Measurements from ENCODE around the gene ARHGEF40. TPM values are rescaled to one million over a fixed set of nuclear protein-coding genes. Genes with fewer than 3 reads are reported as not detected.
A peak's percentile ranks its signal among the peaks of the same experiment; 100 is the strongest.

Gene ARHGEF40
- total RNA-seq: 42.0 and 64.4 TPM in 2 replicates

GRCh38 chr14:21070083-21070609, at the start of gene ARHGEF40:
Gene ARHGEF40, plus strand, starts transcription at chr14:21070304. Its CDS starts 93 bp downstream, at chr14:21070397.
- no peak for DNase-seq (ENCODE audit: low read depth)

GRCh38 chr14:21020977-21021545, 49.0 kb upstream of the ARHGEF40 start:
- DNase-seq (ENCODE audit: low read depth): peak; percentile 13

- DNase-seq (ENCODE audit: low read depth): no peak
These were observed 47.4 kb upstream of the ARHGEF40 start for GRCh38 chr14:21022686-21023085.

- no peak for DNase-seq (ENCODE audit: low read depth)
These were observed 46.9 kb upstream of the ARHGEF40 start for GRCh38 chr14:21023174-21023573.

GRCh38 chr14:21023817-21024584, 46.1 kb upstream of the ARHGEF40 start:
- no peak for DNase-seq (ENCODE audit: low read depth)

GRCh38 chr14:21024585-21025370, 45.3 kb upstream of the ARHGEF40 start, which contains the start of gene NDRG2:
Gene NDRG2, minus strand, starts transcription at chr14:21025061. Its CDS starts 1,746 bp downstream, at chr14:21023315.
- DNase-seq (ENCODE audit: low read depth): no peak

- no peak for DNase-seq (ENCODE audit: low read depth)
These were observed 44.5 kb upstream of the ARHGEF40 start for GRCh38 chr14:21025371-21026273.

- DNase-seq (ENCODE audit: low read depth): no peak
These were observed 43.7 kb upstream of the ARHGEF40 start for GRCh38 chr14:21026274-21026987.

- DNase-seq (ENCODE audit: low read depth): no peak
These were observed 43.2 kb upstream of the ARHGEF40 start for GRCh38 chr14:21026988-21027315.

- DNase-seq (ENCODE audit: low read depth): no peak
These were observed 40.2 kb upstream of the ARHGEF40 start, which contains the start of gene TPPP2 for GRCh38 chr14:21029917-21030316. Gene TPPP2, plus strand, starts transcription at chr14:21030217. Its CDS starts 365 bp downstream, at chr14:21030582.

- no peak for DNase-seq (ENCODE audit: low read depth)
These were observed 39.6 kb upstream of the ARHGEF40 start for GRCh38 chr14:21030531-21030930.

GRCh38 chr14:21032326-21033132, 37.6 kb upstream of the ARHGEF40 start:
- DNase-seq (ENCODE audit: low read depth): no peak

- DNase-seq (ENCODE audit: low read depth): no peak
These were observed 36.9 kb upstream of the ARHGEF40 start for GRCh38 chr14:21033133-21033698.

- no peak for DNase-seq (ENCODE audit: low read depth)
These were observed 35.4 kb upstream of the ARHGEF40 start, which contains the start of gene RNASE13 for GRCh38 chr14:21034707-21035106. Gene RNASE13, minus strand, starts transcription at chr14:21034807. Its CDS starts 519 bp downstream, at chr14:21034288.

- DNase-seq (ENCODE audit: low read depth): no peak
These were observed 33.4 kb upstream of the ARHGEF40 start for GRCh38 chr14:21036751-21037150.

GRCh38 chr14:21037156-21037555, 32.9 kb upstream of the ARHGEF40 start:
- no peak for DNase-seq (ENCODE audit: low read depth)

GRCh38 chr14:21038441-21039422, 31.4 kb upstream of the ARHGEF40 start:
- no peak for DNase-seq (ENCODE audit: low read depth)
